ENCODE results near the gene ATXN7.

- TF ChIP-seq, protein P1, sequence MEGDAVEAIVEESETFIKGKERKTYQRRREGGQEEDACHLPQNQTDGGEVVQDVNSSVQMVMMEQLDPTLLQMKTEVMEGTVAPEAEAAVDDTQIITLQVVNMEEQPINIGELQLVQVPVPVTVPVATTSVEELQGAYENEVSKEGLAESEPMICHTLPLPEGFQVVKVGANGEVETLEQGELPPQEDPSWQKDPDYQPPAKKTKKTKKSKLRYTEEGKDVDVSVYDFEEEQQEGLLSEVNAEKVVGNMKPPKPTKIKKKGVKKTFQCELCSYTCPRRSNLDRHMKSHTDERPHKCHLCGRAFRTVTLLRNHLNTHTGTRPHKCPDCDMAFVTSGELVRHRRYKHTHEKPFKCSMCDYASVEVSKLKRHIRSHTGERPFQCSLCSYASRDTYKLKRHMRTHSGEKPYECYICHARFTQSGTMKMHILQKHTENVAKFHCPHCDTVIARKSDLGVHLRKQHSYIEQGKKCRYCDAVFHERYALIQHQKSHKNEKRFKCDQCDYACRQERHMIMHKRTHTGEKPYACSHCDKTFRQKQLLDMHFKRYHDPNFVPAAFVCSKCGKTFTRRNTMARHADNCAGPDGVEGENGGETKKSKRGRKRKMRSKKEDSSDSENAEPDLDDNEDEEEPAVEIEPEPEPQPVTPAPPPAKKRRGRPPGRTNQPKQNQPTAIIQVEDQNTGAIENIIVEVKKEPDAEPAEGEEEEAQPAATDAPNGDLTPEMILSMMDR (IDR thresholded peaks at IDR 0.05), result no peak
- no peak for TF ChIP-seq ZFX (IDR thresholded peaks at IDR 0.05; ENCODE audit: borderline replicate concordance)
Observed at GRCh38 chr3:63861306-63861705, 2.4 kb upstream of the ATXN7 start.

All from 22Rv1 (cell line).